Activated T-cell treated with anti-CD3 and anti-CD28 coated beads, Interleukin-2, amount 50 U/mL, for 24 hours (primary cell): ENCODE data around the gene ATOH8.

Source experiments
- DNase-seq: peaks from one replicate; pipeline ENCODE4 v3.0.0-alpha.2; 2020
- H3K27ac Mint-ChIP-seq: 2 replicates; pipeline ENCODE4 v1.8.0; 2020; ENCODE audit warnings: mild to moderate bottlenecking, mixed read lengths
- H3K27me3 Mint-ChIP-seq: 2 replicates; pipeline ENCODE4 v1.8.0; 2020; ENCODE audit warnings: mixed read lengths
- H3K36me3 Mint-ChIP-seq: 2 replicates; pipeline ENCODE4 v1.8.0; 2020; ENCODE audit warnings: low read depth, mixed read lengths
- H3K4me1 Mint-ChIP-seq: 2 replicates; pipeline ENCODE4 v1.8.0; 2020; ENCODE audit warnings: low read depth, mixed read lengths
- H3K4me3 Mint-ChIP-seq: 2 replicates; pipeline ENCODE4 v1.8.0; 2020; ENCODE audit warnings: mild to moderate bottlenecking, moderate library complexity, mixed read lengths
- H3K9me3 Mint-ChIP-seq: 2 replicates; pipeline ENCODE4 v1.8.0; 2020; ENCODE audit warnings: mixed read lengths

Gene ATOH8

DNA sequence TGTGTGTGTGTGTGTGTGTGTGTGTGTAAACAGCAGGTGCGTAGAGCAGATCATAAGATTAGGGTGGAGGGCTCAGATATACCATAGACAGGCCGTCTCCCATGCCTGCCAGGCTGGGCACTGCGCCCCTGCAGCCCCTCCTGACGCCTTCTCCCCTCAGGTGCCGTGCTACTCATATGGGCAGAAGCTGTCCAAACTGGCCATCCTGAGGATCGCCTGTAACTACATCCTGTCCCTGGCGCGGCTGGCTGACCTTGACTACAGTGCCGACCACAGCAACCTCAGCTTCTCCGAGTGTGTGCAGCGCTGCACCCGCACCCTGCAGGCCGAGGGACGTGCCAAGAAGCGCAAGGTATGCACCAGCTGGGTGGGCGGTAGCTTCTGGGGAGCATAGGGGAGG is 10.0 kb downstream of the ATOH8 start:
- Mint-ChIP-seq H3K4me3 (no peak overlapping the region), H3K27me3 (peaks cover 45% of the 10 kb centered on the region)

DNA sequence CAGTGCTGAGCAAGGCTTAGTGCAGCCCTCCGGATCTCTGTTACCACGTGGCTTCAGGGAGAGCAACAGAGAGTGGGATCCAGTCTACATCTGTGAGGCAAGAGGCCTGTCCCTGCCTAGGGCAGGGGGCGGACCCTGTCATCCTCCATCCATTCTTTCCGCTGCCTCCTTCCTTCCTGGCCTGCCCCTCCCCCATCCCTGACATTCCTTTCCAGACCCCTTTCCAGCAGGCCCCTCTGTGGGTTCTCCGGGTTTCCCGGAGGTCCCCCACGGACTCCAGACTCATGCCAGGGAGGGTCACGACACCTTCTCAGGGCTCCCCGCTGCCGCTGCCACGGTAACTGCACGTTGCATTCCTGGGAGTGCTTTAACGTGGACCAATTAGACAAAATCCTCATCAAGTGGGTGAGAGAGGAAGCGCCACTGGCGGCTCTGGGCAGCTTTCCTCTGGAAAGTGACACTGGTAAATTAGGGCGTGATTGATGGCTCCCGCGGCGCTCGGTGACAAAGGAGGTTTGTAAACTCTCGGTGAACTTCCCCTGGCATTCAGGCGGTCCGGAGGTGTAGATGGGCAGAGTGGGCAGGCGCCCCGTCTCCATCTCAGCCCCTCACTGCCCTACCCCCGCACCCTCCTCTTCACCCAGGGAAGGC is 11.4 kb downstream of the ATOH8 start:
- no peak for DNase-seq
- Mint-ChIP-seq H3K4me3 (no peak overlapping the region), H3K27me3 (peaks cover 33% of the 10 kb centered on the region), H3K4me1 (no peaks in the 10 kb centered on the region), H3K27ac (no peak overlapping the region), H3K36me3 (no peaks in the 10 kb centered on the region), H3K9me3 (no peaks in the 10 kb centered on the region)

More for the DNA sequence above, 10.0 kb downstream of the ATOH8 start:
- no peaks in the 10 kb centered on the region for H3K9me3 Mint-ChIP-seq
- no peak overlapping the region for H3K27ac Mint-ChIP-seq
- DNase-seq: no peak
- H3K4me1 Mint-ChIP-seq: no peaks in the 10 kb centered on the region
- no peaks in the 10 kb centered on the region for H3K36me3 Mint-ChIP-seq

DNA sequence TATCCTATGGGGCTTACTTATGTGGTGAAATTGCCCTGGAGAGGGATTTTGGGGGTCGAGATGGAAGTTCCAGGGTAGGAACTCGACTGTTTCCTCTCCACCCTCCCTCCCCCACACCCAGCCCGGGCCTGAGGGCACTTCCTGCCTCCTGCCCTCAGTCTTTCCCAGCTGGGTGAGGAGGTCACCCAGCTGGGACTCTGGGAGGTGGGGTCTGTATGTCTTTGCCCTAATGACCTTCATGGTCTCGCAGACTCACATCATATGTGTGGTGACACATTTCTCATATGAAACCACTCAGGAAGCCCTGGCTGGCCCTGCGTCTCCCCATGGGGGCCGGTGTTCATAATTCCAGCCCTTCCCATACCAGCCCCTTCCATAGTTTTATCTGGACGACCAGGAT is 12.4 kb downstream of the ATOH8 start:
- no peak for DNase-seq
- H3K27ac Mint-ChIP-seq: no peak overlapping the region
- H3K36me3 Mint-ChIP-seq: no peaks in the 10 kb centered on the region
- no peaks in the 10 kb centered on the region for H3K9me3 Mint-ChIP-seq
- peaks cover 40% of the 10 kb centered on the region for H3K27me3 Mint-ChIP-seq
- no peak overlapping the region for H3K4me3 Mint-ChIP-seq
- no peaks in the 10 kb centered on the region for H3K4me1 Mint-ChIP-seq

DNA sequence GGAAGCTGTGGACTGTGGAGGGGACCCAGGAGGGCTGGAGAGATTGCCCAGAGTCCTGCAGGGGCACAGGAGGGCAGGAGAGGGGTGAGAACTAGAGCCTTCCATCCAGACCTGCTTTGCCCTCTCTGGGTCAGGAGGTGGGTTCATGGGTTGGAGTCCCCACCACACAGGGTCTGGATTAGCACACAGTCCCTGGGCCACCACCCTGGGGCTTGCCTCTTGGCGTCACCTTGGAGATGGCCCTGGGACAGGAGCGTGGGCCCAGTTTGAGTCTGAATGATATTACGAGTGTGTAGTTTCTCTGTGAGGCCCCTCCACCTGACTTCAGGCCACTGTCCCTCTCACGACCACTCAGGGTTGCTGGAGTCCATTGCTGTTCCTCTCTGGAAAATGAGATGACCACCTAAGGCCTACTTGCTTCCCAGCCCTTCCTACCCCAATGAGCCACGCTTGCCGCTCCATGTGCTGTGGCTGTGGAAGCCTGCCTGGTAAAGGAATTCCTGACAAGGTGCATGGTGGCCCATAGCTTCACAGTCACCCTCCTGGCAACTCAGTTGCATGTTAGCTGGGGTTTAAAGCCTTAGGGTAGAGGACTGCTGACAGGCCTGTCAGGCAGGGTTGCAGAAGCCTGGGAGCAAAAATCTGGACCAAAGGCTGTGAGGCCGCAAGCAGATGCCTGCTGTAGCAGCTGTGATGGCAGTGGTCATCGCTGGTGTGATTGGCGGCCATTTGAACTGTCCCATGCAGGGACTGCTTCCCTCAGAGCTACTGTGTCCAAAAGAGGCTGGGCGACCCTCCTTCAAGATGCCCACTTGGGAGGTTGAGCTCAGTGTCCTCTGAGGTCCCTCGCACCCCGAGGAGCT is 14.2 kb downstream of the ATOH8 start:
- Mint-ChIP-seq H3K4me1 (no peaks in the 10 kb centered on the region), H3K4me3 (no peak overlapping the region), H3K27ac (no peak overlapping the region), H3K9me3 (no peaks in the 10 kb centered on the region), H3K36me3 (no peaks in the 10 kb centered on the region), H3K27me3 (peaks cover 53% of the 10 kb centered on the region)
- DNase-seq: no peak

DNA sequence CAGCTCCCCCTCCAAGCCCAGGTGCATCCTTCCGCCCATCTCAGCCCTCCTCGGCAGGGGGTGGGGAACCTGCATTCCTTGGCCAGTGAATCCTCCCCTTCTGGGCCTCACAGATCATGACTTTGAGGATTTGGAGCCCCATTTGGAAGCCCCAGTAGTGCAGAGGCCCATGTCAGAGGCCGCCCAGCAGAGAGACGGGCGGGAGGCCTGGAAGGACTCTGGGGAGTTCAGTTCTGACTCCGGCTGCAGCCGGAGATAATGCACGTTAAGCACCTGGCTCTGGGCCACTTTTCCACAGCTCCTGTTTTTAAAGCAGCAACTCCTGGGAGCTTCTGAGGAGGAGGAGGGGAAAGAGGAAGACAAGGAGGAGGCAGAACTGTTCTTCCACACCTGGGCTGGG is 14.9 kb downstream of the ATOH8 start:
- Mint-ChIP-seq H3K4me3 (no peak overlapping the region), H3K4me1 (no peaks in the 10 kb centered on the region)

GRCh38 chr2:85769236-85769982 is 15.6 kb downstream of the ATOH8 start:
- DNase-seq: no peak
- Mint-ChIP-seq H3K4me3 (no peak overlapping the region), H3K4me1 (no peaks in the 10 kb centered on the region), H3K27me3 (peaks cover 56% of the 10 kb centered on the region), H3K36me3 (no peaks in the 10 kb centered on the region), H3K27ac (no peak overlapping the region), H3K9me3 (no peaks in the 10 kb centered on the region)

More for the DNA sequence above, 14.9 kb downstream of the ATOH8 start:
- Mint-ChIP-seq H3K9me3 (no peaks in the 10 kb centered on the region), H3K27me3 (peaks cover 55% of the 10 kb centered on the region), H3K27ac (no peak overlapping the region), H3K36me3 (no peaks in the 10 kb centered on the region)
- DNase-seq: no peak

GRCh38 chr2:85769983-85770362 is 16.2 kb downstream of the ATOH8 start:
- Mint-ChIP-seq H3K9me3 (no peaks in the 10 kb centered on the region), H3K27ac (no peak overlapping the region), H3K36me3 (no peaks in the 10 kb centered on the region), H3K27me3 (peaks cover 51% of the 10 kb centered on the region), H3K4me1 (no peaks in the 10 kb centered on the region), H3K4me3 (no peak overlapping the region)
- DNase-seq: no peak

- DNase-seq: no peak
- Mint-ChIP-seq H3K27me3 (peaks cover 47% of the 10 kb centered on the region), H3K36me3 (no peaks in the 10 kb centered on the region), H3K9me3 (no peaks in the 10 kb centered on the region), H3K4me1 (no peaks in the 10 kb centered on the region), H3K4me3 (no peak overlapping the region), H3K27ac (no peak overlapping the region)
These were observed 16.6 kb downstream of the ATOH8 start for GRCh38 chr2:85770369-85770768.

DNA sequence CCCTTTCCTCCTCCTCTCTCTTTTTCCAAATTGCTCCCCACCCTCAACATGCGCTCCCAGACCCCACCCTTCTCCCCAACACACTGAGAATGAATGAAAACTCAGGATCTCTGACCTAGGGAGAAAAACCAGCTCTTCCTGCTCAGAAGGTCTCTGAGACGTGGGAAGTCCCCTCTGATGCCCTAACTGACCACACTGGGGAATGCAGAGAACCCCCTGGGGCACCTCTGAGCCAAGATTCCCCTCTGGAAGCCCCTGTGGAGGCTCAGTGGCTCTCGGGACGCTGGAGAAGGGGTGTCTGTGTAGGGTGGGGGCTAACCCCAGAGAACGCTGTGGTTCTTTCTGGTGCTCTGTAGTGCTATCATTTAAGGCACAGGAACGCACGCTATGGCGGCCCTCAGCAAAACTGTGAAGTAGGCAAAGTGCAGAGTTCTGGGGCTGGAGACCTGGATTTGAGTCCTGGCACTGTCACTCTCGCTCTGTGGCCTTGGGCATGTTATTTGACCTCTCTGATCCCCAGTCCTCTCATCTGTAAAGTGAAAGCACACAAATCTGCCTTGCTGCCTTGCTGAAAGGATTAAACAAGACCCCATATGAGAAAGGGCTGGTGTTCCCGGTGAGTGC is 17.1 kb downstream of the ATOH8 start:
- no peak for DNase-seq
- Mint-ChIP-seq H3K9me3 (no peaks in the 10 kb centered on the region), H3K27me3 (peaks cover 42% of the 10 kb centered on the region), H3K27ac (no peak overlapping the region), H3K4me3 (no peak overlapping the region), H3K36me3 (no peaks in the 10 kb centered on the region), H3K4me1 (no peaks in the 10 kb centered on the region)

GRCh38 chr2:85771486-85771885 is 17.7 kb downstream of the ATOH8 start:
- Mint-ChIP-seq H3K27me3 (peaks cover 37% of the 10 kb centered on the region), H3K4me3 (no peak overlapping the region), H3K9me3 (no peaks in the 10 kb centered on the region), H3K4me1 (no peaks in the 10 kb centered on the region), H3K36me3 (no peaks in the 10 kb centered on the region), H3K27ac (no peak overlapping the region)
- DNase-seq: no peak

GRCh38 chr2:85772019-85772745 is 18.4 kb downstream of the ATOH8 start:
- H3K4me3 Mint-ChIP-seq: no peak overlapping the region
- no peak overlapping the region for H3K27ac Mint-ChIP-seq
- H3K27me3 Mint-ChIP-seq: peaks cover 31% of the 10 kb centered on the region
- H3K36me3 Mint-ChIP-seq: no peaks in the 10 kb centered on the region
- no peaks in the 10 kb centered on the region for H3K9me3 Mint-ChIP-seq
- H3K4me1 Mint-ChIP-seq: no peaks in the 10 kb centered on the region
- DNase-seq: no peak

- no peak overlapping the region for H3K4me3 Mint-ChIP-seq
- H3K27ac Mint-ChIP-seq: no peak overlapping the region
- peaks cover 30% of the 10 kb centered on the region for H3K27me3 Mint-ChIP-seq
- no peaks in the 10 kb centered on the region for H3K36me3 Mint-ChIP-seq
- no peak for DNase-seq
- H3K4me1 Mint-ChIP-seq: no peaks in the 10 kb centered on the region
- H3K9me3 Mint-ChIP-seq: no peaks in the 10 kb centered on the region
These were observed 19.2 kb downstream of the ATOH8 start for GRCh38 chr2:85772841-85773491.

GRCh38 chr2:85773692-85774091 is 19.9 kb downstream of the ATOH8 start:
- no peak for DNase-seq
- H3K27me3 Mint-ChIP-seq: peaks cover 30% of the 10 kb centered on the region
- H3K4me3 Mint-ChIP-seq: no peak overlapping the region
- H3K36me3 Mint-ChIP-seq: no peaks in the 10 kb centered on the region
- no peaks in the 10 kb centered on the region for H3K9me3 Mint-ChIP-seq
- H3K4me1 Mint-ChIP-seq: no peaks in the 10 kb centered on the region
- H3K27ac Mint-ChIP-seq: no peak overlapping the region
